GM21423 (cell line): ENCODE data around the gene UNK.
"Not testable (repeated sequence)": the region's sequence is repeated elsewhere in the genome, so short reads cannot be mapped to it uniquely, and the experiment has no call there.

Source experiments
- ATAC-seq: cut with Tn5 transposase; IDR thresholded peaks from one replicate; pipeline ENCODE4 v1.9.1; 2021; ENCODE audit warnings: mild to moderate bottlenecking, moderate library complexity; ENCODE audit not compliant: unreplicated experiment

UNK gene

DNA sequence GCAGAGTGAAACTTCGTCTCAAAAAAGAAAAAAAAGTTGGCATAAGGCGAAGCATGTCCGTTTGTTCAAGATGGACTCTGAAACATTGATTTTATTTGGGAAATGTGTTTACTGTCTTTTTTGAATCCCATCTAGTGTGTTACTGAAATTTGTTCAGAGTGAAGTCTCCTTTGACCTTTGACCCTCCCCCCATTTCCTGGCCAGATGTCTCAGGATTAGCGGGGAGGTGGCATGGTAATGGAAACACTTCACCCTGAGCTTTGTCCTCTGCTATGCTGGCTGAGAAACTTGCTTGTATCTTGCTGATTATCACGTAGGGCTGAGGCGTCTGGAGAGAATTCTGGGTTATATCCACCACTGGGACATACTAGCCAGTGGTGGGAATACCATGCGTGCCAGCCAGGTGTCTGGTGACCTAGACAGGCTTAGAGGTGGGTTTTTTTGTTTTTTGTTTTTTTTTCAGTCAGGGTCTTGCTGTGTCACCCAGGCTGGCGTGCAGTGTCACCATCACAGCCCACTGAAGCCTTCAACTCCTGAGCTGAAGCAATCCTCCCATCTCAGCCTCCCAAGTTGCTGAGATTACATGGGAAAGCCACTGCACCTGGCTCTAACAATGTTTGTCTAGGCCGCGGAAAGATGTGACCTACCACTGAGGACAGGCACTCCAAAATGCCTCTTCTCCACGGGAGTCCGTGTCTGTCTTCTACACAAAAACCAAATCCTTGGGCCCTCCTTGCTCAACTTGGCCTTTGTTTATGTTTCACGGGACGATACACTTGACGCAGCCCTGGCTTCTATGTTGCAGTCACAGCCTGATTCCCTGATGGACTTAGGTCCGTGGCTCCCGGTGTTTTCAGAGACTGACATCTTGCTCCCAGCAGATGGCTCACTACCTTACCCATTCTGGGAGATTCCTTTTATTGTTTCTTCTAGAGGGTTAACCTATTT is 13.0 kb upstream of the UNK start:
- no peak for ATAC-seq

DNA sequence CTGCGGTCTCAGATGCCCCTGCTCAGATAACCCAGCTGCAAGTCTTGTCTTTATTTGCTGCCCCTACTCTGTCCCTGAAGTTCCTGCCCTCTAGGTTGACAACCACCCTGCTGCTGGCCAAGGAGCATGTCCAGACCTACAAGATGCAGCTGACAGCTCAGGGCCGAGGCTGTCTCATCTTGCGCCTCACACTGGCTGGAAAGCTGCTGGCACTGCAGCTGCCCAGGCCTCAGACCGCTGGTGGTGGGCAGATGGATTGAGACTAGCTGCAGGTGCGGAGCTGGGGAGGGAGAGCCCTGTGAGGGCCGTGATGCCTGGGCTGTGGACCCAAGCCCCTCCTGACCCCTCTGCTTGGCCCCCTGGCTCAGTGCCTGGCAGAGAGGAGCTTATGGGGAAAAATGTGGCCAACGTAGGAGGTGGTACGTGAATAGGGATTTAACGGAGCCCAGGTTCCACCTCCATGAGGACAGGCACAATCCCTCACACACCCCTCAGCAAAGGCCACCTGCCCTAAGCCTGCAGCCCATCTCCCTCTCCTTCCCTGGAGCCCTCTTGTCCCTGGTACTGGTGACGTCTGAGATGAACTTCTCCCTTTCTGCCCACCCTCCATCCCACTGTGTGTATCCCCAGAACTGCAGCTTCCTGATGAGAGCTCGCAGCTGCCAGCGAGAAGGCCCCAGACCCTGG is 11.3 kb upstream of the UNK start:
- no peak for ATAC-seq

- no peak for ATAC-seq
These were observed 10.7 kb upstream of the UNK start for GRCh38 chr17:75773808-75774470.

DNA sequence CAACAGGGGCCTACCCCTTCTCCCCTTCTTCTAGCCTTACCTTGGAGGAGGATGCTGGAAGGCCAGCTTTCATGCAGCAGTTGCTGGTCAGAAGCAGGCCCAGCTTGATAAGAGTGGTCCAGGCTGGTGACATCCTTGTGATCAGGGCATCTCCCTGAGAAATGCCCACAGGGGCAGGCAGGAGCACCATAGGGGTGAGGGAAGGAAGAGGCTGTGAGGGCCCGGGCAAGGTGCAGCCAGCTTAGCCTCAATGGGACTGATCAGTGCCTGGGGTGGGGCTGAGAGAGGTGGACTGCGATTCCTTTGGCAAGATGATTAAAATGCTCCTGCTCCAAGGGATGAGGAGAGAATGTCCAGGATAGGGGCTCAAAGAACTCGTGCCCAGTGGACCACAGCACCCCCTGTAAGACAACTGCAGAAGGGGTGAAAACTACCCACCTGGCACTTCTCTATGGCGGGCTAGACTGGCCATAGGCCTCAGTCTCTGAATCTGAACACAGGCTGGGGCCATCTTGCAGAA is 10.1 kb upstream of the UNK start:
- ATAC-seq, result no peak

- ATAC-seq, result no peak
These were observed 9.5 kb upstream of the UNK start for GRCh38 chr17:75774991-75775668.

- no peak for ATAC-seq
These were observed 8.0 kb upstream of the UNK start for GRCh38 chr17:75776386-75777295.

DNA sequence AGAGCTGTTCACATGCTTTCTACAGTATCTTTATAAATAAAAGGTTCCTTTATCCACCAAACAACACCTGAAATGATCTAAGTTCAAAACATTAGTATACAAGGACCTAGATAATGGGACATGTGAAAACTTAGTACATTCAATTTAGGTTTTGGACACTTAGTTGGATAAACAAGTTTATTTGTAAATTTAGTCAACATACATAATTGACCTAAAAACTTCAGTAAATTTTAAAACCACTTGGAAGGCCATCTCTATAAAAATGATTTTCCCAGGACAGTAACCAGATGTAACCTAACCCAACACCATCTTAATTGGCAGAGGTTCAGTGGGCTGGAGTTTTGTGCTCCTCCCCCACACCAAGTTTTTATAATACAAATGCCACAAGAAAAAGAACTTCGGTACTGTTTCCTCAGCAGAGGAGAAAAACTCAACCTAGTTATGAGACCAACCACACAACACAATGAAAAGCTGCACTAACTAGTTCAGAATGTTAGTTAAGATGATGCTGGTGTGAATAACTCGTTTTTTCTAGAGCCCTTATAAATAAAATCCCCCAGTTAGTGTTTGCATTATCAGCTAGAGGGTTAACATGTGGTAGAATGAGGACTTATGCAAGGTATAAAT is 7.2 kb upstream of the UNK start:
- ATAC-seq, result no peak

DNA sequence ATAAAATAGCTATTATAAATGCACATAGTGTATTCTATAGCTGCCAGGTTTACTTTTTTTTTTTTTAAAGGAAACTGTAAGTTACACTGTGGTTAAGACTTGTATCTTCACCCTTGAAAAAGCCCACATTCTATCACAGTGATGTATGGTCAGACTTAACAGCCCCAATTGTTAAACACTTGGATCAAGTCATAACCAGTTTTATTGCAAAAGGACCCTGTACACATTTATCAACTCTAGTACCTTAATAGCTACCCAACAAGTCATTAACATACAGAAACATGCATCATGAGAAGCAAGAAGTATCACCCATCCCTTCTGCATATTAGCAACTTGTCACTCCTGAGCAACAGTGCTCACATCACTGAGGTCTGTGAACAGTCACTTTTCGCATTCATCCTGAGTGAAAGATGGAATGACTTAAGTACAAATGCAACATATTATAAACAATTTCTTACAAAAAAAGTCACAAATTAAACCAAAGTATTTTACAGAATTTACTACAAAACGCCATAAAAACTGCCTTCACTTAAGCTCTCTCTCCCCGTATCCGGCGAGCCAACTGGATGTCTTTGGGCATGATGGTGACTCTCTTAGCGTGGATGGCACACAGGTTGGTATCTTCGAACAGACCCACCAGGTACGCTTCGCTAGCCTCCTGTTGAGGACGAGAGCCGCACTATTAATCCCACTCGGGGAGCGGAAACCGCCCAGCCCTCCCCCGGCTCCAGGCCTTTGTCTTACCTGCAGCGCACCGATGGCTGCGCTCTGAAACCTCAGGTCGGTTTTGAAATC is 6.3 kb upstream of the UNK start:
- ATAC-seq, result not testable (repeated sequence)

DNA sequence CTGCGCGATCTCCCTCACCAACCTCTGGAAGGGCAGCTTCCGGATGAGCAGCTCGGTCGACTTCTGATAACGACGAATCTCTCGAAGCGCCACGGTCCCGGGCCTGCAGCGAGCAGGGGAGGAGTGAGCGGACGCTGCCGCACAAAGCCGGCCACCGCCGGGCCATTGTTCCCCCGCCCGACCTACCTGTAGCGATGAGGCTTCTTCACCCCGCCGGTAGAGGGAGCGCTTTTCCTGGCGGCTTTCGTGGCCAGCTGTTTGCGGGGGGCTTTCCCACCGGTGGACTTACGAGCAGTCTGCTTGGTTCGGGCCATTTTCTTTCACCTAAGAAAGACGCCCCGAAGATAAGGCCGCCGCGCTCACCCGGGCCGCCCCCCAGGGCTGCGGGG is 5.8 kb upstream of the UNK start:
- ATAC-seq, result peak; percentile 1

DNA sequence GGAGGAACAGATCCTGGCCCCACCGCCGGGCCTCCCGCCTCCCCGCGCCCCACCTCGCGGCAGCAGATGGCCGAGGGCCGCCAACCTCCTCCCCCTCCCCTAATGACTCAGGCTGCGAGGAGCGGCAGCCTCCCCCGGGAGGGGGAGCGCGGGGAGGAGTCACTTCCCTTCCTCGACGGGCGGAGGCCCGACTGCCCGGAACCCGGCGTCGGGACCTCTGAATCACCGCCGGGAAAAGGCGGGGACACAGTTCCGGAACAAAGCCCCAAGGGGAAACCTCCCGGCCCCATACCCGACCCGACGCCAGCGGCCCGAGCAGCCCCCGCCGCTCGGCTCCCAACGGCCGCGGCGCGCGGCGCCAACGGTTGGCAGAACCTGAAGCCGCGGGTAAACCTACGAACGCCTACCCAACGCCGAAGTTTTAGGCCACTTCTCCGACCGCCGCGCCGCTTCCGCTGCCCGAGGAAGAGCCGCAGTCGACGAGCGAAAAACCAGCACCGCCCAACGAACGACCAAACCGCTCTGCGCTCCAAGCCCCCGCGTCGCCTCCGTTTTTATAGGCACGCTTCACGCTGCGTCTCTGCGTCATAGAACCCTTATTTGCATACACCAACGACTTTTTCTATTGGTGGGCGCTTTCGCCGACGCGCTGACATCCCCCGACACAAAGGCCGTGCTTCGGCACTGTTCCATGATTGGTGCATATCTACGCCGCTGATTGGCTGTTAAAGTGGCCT is 5.2 kb upstream of the UNK start:
- peak; percentile 62 for ATAC-seq

DNA sequence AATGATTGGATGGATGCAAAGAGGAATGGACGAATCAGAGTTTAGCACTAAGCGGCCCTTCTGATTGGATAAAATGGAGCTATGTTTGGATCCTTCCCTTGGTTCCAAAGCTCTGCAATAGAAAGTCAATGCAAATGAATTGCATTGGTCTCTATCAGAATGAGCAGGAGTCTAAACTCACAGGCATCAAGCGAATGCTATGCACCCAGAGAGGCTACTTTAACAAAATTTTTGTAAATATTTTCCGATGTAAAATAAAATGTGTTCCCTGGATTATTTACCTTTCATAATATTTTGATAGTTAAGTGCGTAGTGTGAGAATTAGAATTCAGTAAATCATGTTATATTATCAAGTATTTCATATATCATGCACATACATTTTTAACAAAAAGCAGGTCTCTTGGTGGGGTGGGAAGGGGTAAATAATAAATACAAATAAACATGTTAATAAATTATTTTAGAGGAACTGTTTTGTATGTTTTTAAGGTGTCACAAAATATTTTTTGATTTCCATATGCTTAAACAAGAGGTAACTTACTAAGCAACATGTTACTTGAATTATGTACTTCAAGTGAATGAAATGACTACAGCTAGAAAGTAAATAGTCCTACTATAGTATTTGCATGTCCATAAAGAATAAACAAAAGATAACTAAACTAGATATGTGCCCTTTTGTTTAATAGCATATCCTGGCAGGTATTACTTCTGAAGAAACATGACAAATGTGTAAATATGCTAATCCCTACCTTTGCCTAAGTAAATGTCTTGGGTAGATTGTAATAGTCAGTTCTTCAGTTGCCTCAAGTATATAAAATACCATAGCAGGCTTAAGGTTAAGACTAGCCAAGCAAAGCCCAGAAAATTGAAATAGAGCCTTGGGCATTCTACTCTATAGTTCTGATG is 4.4 kb upstream of the UNK start:
- no peak for ATAC-seq

GRCh38 chr17:75783069-75783783 is 1.4 kb upstream of the UNK start:
- no peak for ATAC-seq

DNA sequence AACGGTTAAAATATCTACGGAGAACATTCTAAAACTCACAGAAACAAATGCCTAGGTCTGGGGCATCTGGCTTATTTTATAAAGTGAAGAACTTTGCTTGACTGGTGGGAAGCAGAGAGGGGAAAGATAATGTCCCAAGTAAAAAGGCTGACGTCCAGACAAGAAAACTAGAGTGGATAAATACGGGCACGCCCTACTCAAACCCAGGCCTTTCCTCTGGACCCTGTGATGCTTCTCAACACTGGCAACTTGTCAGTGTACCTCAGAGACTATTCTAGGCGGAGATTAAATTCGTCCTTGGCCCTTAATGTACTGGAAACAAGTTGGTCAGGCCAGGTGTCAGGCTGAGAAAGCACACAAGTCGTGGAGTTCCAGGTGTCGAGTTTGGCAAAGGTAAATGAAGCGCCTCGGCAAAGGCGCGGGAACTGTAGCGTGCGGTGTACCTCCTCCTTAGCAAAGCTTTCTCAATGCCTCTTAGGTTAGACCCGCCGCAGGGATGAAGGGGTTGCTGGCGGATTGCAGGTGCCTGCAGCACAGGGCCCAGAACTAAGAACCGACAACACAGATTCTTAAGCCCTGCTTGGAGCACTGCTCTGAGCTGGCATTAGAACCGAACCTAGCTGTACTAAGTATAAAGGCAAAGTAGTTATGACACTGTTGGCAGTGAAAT is 668 bp upstream of the UNK start:
- ATAC-seq, result no peak

GRCh38 chr17:75785016-75785890 is 647 bp downstream of the UNK start:
- peak; percentile 58 for ATAC-seq

GRCh38 chr17:75791254-75791653 is 6.6 kb downstream of the UNK start:
- ATAC-seq, result no peak
